ENCODE data around the gene MYO9B. TPM values are rescaled to one million over a fixed set of nuclear protein-coding genes. Genes with fewer than 3 reads are reported as not detected.

Gene MYO9B
- total RNA-seq, 1 donor from 2014 or later: 15.5 TPM

DNA sequence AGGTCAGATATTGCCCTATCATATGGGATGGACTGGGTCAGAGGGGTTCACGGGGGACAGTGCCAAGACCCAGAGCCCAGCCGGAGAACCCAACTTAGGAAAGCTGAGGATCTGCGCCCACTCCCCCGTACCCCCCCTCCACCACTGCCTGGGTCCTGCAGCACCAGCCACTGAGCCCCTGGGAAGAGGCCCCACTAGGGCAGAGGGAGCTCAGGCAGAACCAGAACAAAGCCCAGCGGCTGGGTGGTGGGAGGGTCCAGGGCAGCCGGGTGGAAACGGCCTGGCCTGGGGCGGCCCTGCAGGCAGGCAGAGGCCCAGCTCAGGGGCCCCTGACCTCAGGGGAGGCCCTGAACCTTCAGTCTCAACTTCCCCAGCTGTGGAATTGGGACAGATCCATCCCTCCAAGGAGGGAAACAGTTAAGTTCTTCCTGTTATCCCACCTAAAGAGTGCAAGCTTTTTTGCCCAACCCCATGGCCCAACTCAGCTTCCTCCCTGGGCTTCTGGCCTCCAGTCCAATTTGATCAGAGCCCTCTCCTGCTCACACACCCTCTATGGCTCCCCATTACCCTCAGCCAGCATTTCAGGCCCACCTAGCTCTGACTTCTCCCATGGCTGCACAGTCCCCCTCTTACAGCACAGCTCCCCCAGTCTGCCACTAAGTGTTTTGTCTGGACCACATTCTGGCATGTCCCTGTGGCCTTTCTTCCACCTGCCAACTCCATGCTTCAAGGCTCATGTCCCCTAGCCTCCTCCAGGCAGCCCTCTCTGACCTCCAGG is 167.0 kb downstream of the MYO9B start:
- TF ChIP-seq, protein P1, sequence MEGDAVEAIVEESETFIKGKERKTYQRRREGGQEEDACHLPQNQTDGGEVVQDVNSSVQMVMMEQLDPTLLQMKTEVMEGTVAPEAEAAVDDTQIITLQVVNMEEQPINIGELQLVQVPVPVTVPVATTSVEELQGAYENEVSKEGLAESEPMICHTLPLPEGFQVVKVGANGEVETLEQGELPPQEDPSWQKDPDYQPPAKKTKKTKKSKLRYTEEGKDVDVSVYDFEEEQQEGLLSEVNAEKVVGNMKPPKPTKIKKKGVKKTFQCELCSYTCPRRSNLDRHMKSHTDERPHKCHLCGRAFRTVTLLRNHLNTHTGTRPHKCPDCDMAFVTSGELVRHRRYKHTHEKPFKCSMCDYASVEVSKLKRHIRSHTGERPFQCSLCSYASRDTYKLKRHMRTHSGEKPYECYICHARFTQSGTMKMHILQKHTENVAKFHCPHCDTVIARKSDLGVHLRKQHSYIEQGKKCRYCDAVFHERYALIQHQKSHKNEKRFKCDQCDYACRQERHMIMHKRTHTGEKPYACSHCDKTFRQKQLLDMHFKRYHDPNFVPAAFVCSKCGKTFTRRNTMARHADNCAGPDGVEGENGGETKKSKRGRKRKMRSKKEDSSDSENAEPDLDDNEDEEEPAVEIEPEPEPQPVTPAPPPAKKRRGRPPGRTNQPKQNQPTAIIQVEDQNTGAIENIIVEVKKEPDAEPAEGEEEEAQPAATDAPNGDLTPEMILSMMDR (IDR thresholded peaks at IDR 0.05; ENCODE audit: insufficient read depth, low read length, severe bottlenecking): no peak
- Histone ChIP-seq H3K27me3 (ENCODE audit: control insufficient read depth, insufficient read depth, low read length) (no peaks in the 10 kb centered on the region), H3K36me3 (ENCODE audit: control insufficient read depth, insufficient read depth, low read length) (peaks cover 11% of the 10 kb centered on the region), H3K4me3 (ENCODE audit: low read depth, low read length) (peak overlapping the region; percentile 1)
- DNase-seq (ENCODE audit: low read depth): no peak
- FAIRE-seq: no peak

DNA sequence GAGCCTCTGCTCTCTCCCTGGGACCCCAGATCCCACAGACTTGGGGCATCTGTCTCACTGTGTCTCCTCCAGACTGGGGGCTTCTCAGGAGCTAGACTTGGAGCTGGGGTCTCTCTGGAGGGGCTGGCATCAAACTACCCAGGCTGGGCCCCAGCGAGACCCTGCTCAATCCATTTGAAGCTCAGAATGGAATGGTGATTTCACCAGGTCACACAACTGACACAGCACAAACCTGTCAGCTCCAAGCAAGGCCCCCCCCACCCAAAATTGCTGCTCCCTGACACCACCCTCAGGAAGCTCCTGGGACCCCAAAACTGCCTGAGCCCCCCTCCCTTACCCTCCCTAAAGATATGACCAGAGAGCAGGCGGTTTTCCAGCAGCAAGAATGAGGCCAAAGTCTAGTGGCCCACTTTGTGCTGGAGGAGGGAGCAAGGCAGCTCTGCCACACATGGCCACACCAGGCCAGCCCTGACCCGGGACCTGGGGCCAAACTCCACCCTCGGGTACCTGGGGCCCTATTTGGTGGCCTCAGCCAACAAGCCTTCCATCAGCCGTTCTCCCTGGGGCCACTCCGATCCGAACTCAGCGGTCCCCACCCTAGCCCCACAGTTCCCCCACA is 167.7 kb downstream of the MYO9B start:
- no peak for FAIRE-seq
- Histone ChIP-seq H3K4me3 (ENCODE audit: low read depth, low read length) (peak overlapping the region; percentile 78), H3K36me3 (ENCODE audit: control insufficient read depth, insufficient read depth, low read length) (peaks cover 8% of the 10 kb centered on the region), H3K27me3 (ENCODE audit: control insufficient read depth, insufficient read depth, low read length) (no peaks in the 10 kb centered on the region)
- TF ChIP-seq, protein P1 (IDR thresholded peaks at IDR 0.05; ENCODE audit: insufficient read depth, low read length, severe bottlenecking): no peak
- DNase-seq (ENCODE audit: low read depth): no peak

DNA sequence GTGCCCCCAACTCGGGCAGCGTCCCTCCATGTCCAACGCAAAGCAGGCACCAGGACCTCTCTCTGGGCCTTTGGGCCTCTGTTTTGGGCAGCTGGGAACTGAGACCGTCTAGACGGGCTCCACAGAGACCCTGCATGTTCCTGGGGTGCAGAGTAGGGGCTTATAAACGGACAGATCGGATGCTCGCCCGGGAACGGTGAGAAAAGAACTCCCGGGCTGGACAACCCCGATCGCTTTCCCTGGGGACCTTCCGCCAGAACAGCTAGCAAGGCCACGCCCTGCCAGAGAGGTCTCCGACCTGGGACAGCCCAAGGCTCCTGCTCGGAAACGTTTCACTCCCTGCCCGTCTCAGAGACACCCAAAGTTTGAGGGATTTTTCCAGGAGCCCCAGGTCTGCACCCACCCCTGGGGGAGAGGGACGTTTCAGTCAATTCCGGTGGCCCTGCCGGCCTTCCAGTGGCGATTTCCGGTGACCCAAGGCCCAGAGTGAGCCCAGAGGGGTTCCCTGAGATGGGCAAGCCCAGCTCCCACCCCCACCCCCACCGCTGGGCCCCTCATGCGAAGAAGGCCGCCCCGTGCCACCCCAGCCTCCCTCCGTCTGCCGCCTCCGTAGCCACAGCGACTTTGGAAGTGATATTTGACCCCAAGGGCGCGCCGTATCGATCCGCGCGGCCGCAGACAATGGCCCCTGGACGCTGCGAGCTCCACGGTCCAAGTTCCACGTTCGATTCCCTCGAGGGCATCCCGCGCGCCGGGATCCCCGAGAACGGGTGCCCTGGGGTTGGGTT is 168.4 kb downstream of the MYO9B start:
- DNase-seq (ENCODE audit: low read depth) (no peak), FAIRE-seq (no peak)
- peaks cover 6% of the 10 kb centered on the region for H3K36me3 ChIP-seq (ENCODE audit: control insufficient read depth, insufficient read depth, low read length)
- TF ChIP-seq, protein P1 (IDR thresholded peaks at IDR 0.05; ENCODE audit: insufficient read depth, low read length, severe bottlenecking): no peak
- H3K4me3 ChIP-seq (ENCODE audit: low read depth, low read length): peak overlapping the region; percentile 78
- H3K27me3 ChIP-seq (ENCODE audit: control insufficient read depth, insufficient read depth, low read length): no peaks in the 10 kb centered on the region

DNA sequence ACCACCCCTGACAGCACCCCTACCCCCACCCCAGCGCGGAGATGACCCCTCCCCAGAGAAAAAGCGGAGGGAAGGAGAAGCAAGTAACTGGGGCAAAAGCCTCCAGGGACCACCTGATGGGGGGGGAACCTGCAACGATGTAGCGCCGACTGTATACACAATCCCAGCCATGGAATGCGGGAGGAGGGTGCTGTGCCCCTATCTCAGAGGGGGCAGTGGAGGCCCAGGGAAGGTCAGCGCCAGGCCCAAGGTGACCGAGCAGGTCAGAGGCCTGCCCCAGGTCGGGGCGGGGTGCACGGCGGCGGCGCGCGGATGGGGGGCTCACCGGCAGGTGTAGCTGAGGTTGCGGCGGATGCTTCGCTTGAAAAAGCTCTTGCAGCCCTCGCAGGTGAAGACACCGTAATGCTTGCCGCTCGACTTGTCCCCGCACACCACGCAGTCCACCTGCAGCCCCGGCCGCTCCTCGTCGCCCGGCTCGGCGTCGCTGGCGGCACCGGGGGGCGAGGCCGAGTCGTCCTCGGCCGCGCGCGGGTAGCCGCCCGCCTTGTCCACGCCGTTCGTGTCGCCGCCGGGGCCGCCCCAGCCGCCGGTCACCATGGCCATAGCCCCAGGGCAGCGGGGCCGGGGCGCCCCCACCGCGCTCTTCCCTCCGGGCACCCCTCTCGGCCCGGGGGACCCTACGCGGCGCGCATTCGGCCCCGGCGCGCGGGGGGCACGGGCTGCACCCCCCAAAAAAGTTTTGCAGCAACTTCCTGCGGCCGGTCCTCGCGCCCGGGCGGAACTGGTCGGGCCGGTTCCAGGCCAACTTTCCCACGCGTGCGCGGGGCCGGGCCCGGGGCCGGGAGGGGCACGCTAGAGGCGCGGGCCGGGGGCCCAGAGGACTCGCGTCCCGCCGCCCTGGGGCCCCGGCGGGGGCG is 169.3 kb downstream of the MYO9B start:
- Histone ChIP-seq H3K4me3 (ENCODE audit: low read depth, low read length) (peak overlapping the region; percentile 78), H3K27me3 (ENCODE audit: control insufficient read depth, insufficient read depth, low read length) (no peaks in the 10 kb centered on the region), H3K36me3 (ENCODE audit: control insufficient read depth, insufficient read depth, low read length) (peaks cover 6% of the 10 kb centered on the region)
- TF ChIP-seq, protein P1 (IDR thresholded peaks at IDR 0.05; ENCODE audit: insufficient read depth, low read length, severe bottlenecking): no peak
- no peak for DNase-seq (ENCODE audit: low read depth)
- FAIRE-seq: no peak

DNA sequence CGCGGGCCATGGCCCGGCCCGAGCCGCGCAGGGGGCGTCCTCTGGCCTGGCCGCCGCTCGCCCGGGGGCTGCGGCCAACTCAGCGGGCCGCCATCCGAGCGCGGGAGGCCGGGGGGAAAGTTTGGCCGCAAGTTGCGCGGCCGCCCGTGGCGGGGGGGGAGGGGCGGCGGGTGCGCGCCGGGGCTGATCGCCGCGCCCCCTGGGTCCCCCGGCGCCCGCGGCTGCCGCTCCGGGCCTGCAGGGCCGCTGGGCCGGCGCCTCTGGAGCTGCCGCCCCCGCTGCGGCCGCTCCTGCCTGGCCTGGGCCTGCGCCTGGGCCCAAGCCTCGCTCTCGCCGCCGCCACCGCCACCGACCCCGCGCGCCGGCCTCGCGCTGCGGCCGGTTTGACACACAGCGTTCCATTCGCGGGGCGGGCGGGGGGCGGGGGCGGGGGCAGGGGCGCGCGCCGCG is 170.0 kb downstream of the MYO9B start, which contains the start of gene NR2F6:
Gene NR2F6, minus strand, starts transcription at position 385 of the 450 bp plus-strand sequence. CDS start 699 bp downstream, outside the sequence.
- DNase-seq (ENCODE audit: low read depth): no peak
- FAIRE-seq: no peak
- Histone ChIP-seq H3K4me3 (ENCODE audit: low read depth, low read length) (peak within 1 kb of the TSS; percentile 78), H3K36me3 (ENCODE audit: control insufficient read depth, insufficient read depth, low read length) (peaks cover 1% of the 10 kb centered on the region), H3K27me3 (ENCODE audit: control insufficient read depth, insufficient read depth, low read length) (no peaks in the 10 kb centered on the region)
- TF ChIP-seq, protein P1 (IDR thresholded peaks at IDR 0.05; ENCODE audit: insufficient read depth, low read length, severe bottlenecking): no peak
